ENCODE measurements around the gene C10orf120.

GRCh38 chr10:122659126-122659525, 40.5 kb downstream of the C10orf120 start:
- no peak for TF ChIP-seq CTCF (IDR thresholded peaks at IDR 0.05)
- no peak for TF ChIP-seq POLR2A (IDR thresholded peaks at IDR 0.05)

Data from Peyer's patch (tissue), 4 donors.